Glutamatergic neuron (in vitro differentiated cells): ENCODE data around the gene PAX3. TPM values are rescaled to one million over a fixed set of nuclear protein-coding genes. Genes with fewer than 3 reads are reported as not detected.

Experiments
- DNase-seq: peaks from one replicate; pipeline ENCODE4 v3.0.0; 2022
- H3K27ac Mint-ChIP-seq: one replicate; pipeline ENCODE4 v1.8.0; 2020; ENCODE audit warnings: mild to moderate bottlenecking, mixed read lengths, inconsistent platforms; ENCODE audit not compliant: unreplicated experiment
- H3K27me3 Mint-ChIP-seq: one replicate; pipeline ENCODE4 v1.8.0; 2020; ENCODE audit warnings: mild to moderate bottlenecking, moderate library complexity, mixed read lengths, inconsistent platforms; ENCODE audit not compliant: unreplicated experiment
- H3K36me3 Mint-ChIP-seq: one replicate; pipeline ENCODE4 v1.8.0; 2020; ENCODE audit warnings: mild to moderate bottlenecking, mixed read lengths, inconsistent platforms; ENCODE audit not compliant: unreplicated experiment
- H3K4me1 Mint-ChIP-seq: one replicate; pipeline ENCODE4 v1.8.0; 2020; ENCODE audit warnings: mild to moderate bottlenecking, low read depth, mixed read lengths, inconsistent platforms; ENCODE audit not compliant: unreplicated experiment
- H3K4me3 Mint-ChIP-seq: one replicate; pipeline ENCODE4 v1.8.0; 2020; ENCODE audit warnings: mild to moderate bottlenecking, mixed read lengths, inconsistent platforms; ENCODE audit not compliant: unreplicated experiment
- H3K9me3 Mint-ChIP-seq: one replicate; pipeline ENCODE4 v1.8.0; 2020; ENCODE audit warnings: mild to moderate bottlenecking, moderate library complexity, mixed read lengths, inconsistent platforms; ENCODE audit not compliant: unreplicated experiment
- CTCF ChIP-seq: fragments of 200-600 bp; sonication (generic); IDR thresholded peaks from one replicate; pipeline ENCODE4 v1.5.0; 2021; ENCODE audit not compliant: partially characterized antibody, unreplicated experiment
- total RNA-seq: library from RNA; stranded (reverse); fragmentation: NEBNext Ultra II Directional; extraction: Animal tissue kit (Norgen Biotek cat#: 25700); gene quantifications from one replicate; pipeline ENCODE4 v1.2.1, GENCODE V29; 2021; ENCODE audit not compliant: unreplicated experiment

The PAX3 gene
- total RNA-seq, 1 donor from 2014 or later: 31.2 TPM

- H3K4me1 Mint-ChIP-seq: peaks cover 9% of the 10 kb centered on the region
- no peak overlapping the region for H3K27ac Mint-ChIP-seq
- TF ChIP-seq CTCF: no peak
- no peak for DNase-seq
- H3K4me3 Mint-ChIP-seq: no peak overlapping the region
- H3K9me3 Mint-ChIP-seq: peaks cover 3% of the 10 kb centered on the region
- peaks cover 6% of the 10 kb centered on the region for H3K27me3 Mint-ChIP-seq
- no peaks in the 10 kb centered on the region for H3K36me3 Mint-ChIP-seq
These were observed 81.1 kb downstream of the PAX3 start for GRCh38 chr2:222217712-222218111.

DNA sequence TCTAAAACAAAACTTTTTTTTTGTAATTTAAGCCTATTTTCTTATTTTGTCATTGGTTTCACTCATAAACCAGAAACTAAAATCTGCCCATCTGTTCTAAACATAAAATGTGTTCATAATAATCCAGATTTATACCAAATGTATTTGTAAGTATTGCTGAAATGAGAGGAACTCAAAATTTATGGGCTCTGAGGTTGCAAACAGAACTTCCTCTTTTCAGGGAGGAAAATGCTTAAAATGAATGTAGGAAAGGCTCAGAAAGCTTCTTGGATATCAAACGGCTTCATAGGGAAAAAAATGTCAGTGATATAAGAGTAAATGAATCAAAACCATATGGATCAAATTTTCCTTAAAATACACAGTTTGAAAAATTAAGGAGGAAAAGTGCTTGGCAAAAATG, 83.9 kb downstream of the PAX3 start:
- Mint-ChIP-seq H3K36me3 (no peaks in the 10 kb centered on the region), H3K27ac (no peak overlapping the region), H3K27me3 (no peaks in the 10 kb centered on the region)

DNA sequence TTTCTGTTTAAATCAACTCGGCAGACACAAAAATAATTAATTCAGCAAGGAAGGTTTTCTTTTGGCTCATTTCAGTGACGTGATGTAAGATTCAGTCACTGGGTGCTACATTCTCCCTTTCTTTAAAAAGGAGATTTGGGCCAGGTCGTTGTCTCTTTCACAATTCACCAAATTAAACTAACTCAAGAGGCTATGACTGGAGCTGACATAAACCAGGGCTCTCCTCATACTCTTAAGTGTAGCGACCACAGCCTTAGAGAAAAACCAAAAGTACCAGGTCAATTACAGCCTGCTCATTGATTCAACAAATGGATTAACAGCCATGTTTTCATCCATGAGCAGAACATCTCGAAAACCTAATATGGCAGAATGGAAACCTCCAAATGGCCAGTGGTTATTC, 85.7 kb downstream of the PAX3 start:
- Mint-ChIP-seq H3K4me1 (peaks cover 13% of the 10 kb centered on the region), H3K27me3 (no peaks in the 10 kb centered on the region), H3K36me3 (no peaks in the 10 kb centered on the region), H3K4me3 (no peak overlapping the region), H3K9me3 (peaks cover 1% of the 10 kb centered on the region), H3K27ac (no peak overlapping the region)
- TF ChIP-seq CTCF: no peak
- DNase-seq: no peak

More for the DNA sequence above, 83.9 kb downstream of the PAX3 start:
- TF ChIP-seq CTCF: no peak
- H3K4me3 Mint-ChIP-seq: no peak overlapping the region
- H3K9me3 Mint-ChIP-seq: peaks cover 1% of the 10 kb centered on the region
- no peak for DNase-seq
- H3K4me1 Mint-ChIP-seq: peaks cover 9% of the 10 kb centered on the region

DNA sequence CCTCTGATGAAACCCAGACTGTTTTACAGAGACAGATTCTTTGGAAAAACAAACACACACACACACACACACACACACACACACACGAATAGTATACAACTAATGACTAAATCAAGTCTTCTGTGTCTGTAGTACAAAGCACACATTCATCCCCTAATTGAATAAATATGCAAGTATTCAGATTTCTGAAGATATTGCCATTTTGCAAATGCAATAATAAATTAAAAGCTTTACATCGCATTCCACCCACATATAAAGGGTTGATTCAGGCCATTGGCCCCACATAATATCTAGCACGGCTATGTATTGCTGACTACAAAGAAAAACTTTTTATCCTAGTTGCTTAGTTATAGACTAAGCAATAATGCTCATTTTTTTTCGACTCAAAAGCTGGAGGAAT, 86.2 kb downstream of the PAX3 start:
- DNase-seq: no peak
- H3K4me3 Mint-ChIP-seq: no peak overlapping the region
- H3K9me3 Mint-ChIP-seq: peaks cover 1% of the 10 kb centered on the region
- no peaks in the 10 kb centered on the region for H3K36me3 Mint-ChIP-seq
- no peak overlapping the region for H3K27ac Mint-ChIP-seq
- TF ChIP-seq CTCF: no peak
- no peaks in the 10 kb centered on the region for H3K27me3 Mint-ChIP-seq
- H3K4me1 Mint-ChIP-seq: peaks cover 13% of the 10 kb centered on the region

DNA sequence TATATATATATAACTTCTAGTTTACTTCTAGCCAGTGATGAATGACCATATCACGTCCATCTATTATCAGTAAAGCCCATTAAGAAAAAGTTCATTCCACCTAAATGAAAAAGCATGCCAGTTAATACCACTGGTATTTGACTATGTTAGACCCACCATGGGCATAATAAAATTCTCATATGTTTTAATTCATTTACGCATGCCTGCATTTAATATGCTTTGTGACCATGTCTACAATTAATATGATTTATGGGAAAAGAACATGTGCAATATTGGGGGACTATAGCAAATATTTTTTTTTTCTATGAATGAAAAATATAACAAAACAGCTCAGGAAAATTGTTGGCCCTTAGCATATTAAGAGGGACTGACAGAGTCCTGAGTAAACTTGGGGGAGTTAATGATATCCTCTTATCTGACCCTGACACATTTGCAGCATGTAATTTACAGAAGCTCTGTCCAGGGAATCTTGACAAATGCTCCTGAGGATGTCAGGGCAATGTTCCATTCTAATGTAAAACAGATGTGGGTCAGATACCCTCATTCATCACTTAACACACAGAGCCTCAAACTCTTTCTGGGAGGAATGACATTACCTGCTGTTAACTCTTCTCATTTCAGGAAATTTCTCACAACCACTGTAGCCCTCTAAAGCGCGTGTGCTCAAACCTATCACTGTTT, 90.6 kb downstream of the PAX3 start:
- H3K4me3 Mint-ChIP-seq: no peak overlapping the region
- DNase-seq: no peak
- TF ChIP-seq CTCF: no peak
- H3K27ac Mint-ChIP-seq: no peak overlapping the region
- H3K36me3 Mint-ChIP-seq: no peaks in the 10 kb centered on the region
- H3K27me3 Mint-ChIP-seq: no peaks in the 10 kb centered on the region
- peaks cover 1% of the 10 kb centered on the region for H3K9me3 Mint-ChIP-seq
- H3K4me1 Mint-ChIP-seq: peaks cover 4% of the 10 kb centered on the region
